Posterior cingulate gyrus (tissue), 11 donors: ENCODE data around the gene DTNBP1.
"Not testable (repeated sequence)": the region's sequence is repeated elsewhere in the genome, so short reads cannot be mapped to it uniquely, and the experiment has no call there.

ENCODE experiments used
- DNase-seq, 10 donors: peaks; one replicate each; pipeline versions ENCODE4 v3.0.0 to v3.0.0-alpha.2; 2020 to 2021; ENCODE audit warnings: mixed read lengths in 3 of 10
- intact Hi-C: fragments of 100-400 bp; cut with DNase I; formaldehyde crosslinking; loops from one replicate; pipeline ENCODE4 v1.15.1; 2023

DTNBP1 gene

DNA sequence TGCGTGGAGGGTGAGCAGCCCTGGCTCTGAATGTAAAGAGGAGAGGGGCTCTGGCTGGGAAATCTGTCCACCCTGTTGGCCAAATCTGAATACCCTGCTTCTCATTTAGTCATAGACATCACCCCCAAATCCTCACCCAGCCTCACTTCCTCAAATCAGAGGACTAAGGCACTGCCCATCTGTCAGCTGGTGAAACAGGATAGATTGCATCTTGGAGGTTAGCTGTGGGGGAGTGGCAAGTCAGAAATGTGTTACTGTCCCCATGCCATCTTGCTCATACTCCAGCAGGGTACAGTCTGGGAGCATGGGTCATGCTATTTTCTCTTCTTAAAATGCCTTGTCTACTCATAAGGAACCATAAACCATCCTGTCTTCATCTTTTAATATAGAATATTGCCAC, 9.5 kb upstream of the DTNBP1 start:
- intact Hi-C loops, result no loop called here

GRCh38 chr6:15668918-15669317, 6.1 kb upstream of the DTNBP1 start:
- intact Hi-C loops, result no loop called here

More for the DNA sequence above, 9.5 kb upstream of the DTNBP1 start:
- DNase-seq, result no peak

DNA sequence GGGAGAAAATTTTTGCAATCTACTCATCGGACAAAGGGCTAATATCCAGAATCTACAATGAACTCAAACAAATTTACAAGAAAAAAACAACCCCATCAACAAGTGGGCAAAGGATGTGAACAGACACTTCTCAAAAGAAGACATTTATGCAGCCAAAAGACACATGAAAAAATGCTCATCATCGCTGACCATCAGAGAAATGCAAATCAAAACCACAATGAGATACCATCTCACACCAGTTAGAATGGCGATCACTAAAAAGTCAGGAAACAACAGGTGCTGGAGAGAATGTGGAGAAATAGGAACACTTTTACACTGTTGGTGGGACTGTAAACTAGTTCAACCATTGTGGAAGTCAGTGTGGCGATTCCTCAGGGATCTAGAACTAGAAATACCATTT, 4.1 kb upstream of the DTNBP1 start:
- DNase-seq, intact Hi-C loops: not testable (repeated sequence)

More at GRCh38 chr6:15668918-15669317, 6.1 kb upstream of the DTNBP1 start:
- no peak for DNase-seq

DNA sequence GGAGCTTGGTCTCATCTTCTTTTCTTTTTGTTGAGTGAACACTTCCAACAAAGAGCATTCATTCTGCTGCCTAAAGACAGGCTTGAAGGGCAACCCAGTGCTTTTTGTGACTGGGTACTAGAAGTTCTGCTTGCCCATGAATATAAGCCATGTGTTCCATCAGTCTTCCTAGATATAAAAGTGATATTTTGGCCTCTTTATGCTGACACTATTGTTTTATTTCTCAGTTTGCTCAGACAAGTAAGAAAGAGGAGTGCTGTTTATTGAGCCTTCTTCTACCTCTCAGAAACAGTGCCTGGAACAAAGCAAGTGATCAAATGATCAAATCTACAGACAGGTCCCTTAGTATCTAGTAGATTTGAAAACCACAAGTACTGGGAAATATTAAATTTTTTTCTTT, 2.4 kb upstream of the DTNBP1 start:
- intact Hi-C loops, result no loop called here

GRCh38 chr6:15663130-15663871, 473 bp upstream of the DTNBP1 start:
- no peak for DNase-seq
- intact Hi-C loops, result no loop called here

More for the DNA sequence above, 2.4 kb upstream of the DTNBP1 start:
- no peak for DNase-seq

DNA sequence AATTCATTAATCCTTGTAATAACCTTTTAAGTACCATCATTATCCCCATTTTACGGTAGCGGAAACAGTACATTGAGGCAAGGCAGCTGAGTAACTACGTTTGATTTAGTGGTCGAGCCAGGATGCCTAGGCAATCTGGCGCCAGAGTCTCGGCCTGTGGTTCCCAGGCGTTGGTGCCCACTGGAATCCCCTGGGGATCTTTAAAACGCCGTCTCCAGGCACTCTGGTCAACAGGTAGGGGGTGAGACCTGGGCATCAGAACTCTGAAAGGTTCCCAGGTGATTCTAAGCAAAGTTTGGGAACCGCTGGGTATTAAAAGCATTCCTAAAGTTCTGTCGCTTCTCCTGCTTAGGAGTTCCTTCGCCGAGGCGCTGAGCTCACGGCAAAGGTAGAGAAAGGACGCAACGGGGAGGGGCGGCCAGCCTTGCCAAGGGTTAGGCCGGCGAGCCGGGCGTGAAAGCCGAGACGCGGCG, 939 bp downstream of the DTNBP1 start:
- no peak for DNase-seq
- intact Hi-C loops, result no loop called here

DNA sequence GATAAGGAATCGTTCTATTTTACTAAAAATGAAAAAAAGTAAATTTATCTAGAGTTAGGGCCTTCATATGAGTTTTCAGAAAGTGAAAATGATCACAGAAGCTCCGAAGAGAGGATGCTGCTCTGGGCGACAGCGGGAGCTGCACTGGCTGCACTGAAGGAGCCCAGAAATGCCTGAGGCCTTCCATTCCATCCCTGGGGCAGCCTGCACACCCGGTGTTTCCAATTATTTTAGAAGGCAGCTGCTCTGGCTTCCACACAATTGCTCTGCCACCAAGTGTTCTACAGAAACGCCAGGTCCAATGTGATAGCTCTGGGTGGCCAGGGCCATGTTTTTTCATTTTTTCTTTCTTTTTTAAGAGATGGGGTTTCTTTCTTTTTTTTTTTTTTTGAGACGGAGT, 3.6 kb downstream of the DTNBP1 start:
- DNase-seq, result no peak

GRCh38 chr6:15658181-15658744, 4.6 kb downstream of the DTNBP1 start:
- intact Hi-C loops, result no loop called here
- DNase-seq, result no peak

More for the DNA sequence above, 3.6 kb downstream of the DTNBP1 start:
- intact Hi-C loops, result no loop called here

DNA sequence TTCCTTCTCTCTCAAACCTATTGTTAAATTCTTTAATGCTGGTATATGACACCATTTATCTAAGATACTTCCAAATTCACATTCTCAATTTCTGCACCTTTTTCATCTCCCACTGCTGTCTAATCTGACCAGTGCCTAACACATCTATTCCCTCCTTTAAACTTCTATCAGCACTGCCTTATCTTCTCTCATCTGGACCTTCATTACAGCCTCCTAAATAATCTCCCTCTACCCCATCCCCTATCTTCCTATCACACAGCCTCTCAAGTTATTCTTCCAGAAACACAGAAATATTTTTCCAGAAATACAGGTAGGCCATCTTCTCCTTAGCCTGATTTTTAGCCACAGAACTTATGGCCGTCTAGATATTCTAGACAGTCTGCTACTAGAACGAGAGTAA, 5.5 kb downstream of the DTNBP1 start:
- no peak for DNase-seq
- intact Hi-C loops, result no loop called here

- DNase-seq, result no peak
- intact Hi-C loops, result no loop called here
Observed at GRCh38 chr6:15656145-15656544, 6.7 kb downstream of the DTNBP1 start.

DNA sequence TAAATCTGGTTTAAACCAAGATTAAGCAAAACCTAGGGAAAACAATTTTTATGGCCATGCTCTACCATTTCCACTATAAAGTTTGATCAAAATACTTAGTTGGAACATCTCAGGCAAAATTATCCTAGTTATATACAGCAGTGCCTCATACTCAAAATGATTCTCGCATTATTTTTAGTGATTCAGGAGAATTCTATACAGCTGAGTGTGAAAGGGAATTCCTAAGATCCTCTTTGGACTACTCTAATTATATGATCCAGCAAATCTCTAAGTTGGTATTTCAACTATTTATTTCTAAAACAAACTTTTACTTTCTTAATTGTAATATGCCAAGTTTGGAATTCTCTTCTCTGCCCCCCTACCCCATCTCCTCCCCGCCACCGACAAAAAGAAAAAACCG, 8.6 kb downstream of the DTNBP1 start:
- intact Hi-C loops, result no loop called here

GRCh38 chr6:15653581-15653980, 9.2 kb downstream of the DTNBP1 start:
- no peak for DNase-seq
- intact Hi-C loops, result no loop called here

More for the DNA sequence above, 8.6 kb downstream of the DTNBP1 start:
- DNase-seq, result no peak

GRCh38 chr6:15650004-15650559, 12.7 kb downstream of the DTNBP1 start:
- intact Hi-C loops, DNase-seq: not testable (repeated sequence)

- no peak for DNase-seq
- intact Hi-C loops, result no loop called here
Observed at GRCh38 chr6:15644904-15645303, 17.9 kb downstream of the DTNBP1 start.

GRCh38 chr6:15643542-15643941, 19.3 kb downstream of the DTNBP1 start:
- no peak for DNase-seq
- intact Hi-C loops, result no loop called here

GRCh38 chr6:15642276-15642675, 20.6 kb downstream of the DTNBP1 start:
- intact Hi-C loops, result no loop called here
- DNase-seq, result no peak

- intact Hi-C loops, result no loop called here
- DNase-seq, result no peak
Observed at GRCh38 chr6:15638373-15638772, 24.5 kb downstream of the DTNBP1 start.

GRCh38 chr6:15631432-15631831, 31.4 kb downstream of the DTNBP1 start:
- no peak for DNase-seq
- intact Hi-C loops, result no loop called here

DNA sequence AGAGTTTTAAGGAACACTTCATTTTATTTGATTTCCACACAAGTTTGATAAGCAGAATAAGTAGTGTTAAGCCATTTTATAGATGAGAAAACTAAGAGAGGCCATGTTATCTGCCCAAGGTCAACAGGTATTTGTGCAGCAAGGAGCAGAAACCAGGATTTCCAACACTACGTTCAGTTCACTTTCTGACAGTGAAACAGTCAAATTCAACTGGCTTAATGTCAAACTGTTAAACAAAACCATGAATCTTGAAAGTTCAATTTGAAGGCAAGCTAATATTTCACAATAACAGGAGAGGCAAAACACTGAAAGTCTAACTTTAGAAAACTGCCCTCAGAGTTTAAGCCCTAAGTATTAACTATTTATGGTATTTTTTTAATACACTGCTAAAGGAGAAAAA, 32.6 kb downstream of the DTNBP1 start:
- intact Hi-C loops, result no loop called here

GRCh38 chr6:15629487-15629886, 33.3 kb downstream of the DTNBP1 start:
- intact Hi-C loops, result loop anchor here (10.0 kb wide), 1 partner anchor 1505 kb away; no protein-coding TSS in a partner anchor
- DNase-seq, result no peak

More for the DNA sequence above, 32.6 kb downstream of the DTNBP1 start:
- no peak for DNase-seq

DNA sequence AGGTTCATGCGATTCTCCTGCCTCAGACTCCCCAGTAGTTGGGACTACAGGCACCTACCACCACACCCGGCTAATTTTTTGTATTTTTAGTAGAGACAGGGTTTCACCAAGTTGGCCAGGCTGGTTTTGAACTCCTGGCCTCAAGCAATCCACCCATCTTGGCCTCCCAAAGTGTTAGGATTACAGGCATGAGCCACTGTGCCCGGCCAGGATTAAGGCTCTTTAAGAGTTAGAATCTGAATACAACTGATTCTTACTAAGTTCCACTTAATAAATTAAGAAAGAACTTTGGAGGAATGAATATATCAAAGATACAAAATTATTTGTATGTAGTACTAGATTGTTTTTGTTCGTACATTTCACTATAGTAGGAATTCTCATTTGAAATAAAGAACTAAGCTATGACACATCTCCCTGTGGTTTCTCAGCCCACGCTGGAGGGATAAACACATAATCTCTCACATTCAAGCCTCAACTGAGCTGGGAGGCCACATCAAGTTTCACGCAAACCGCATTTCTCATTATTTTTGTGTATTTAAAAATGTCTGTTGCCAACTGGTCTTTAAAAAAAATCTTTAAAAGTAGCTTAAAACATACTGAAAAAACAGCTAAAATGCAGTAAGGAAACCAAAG, 34.2 kb downstream of the DTNBP1 start:
- DNase-seq, result no peak
- intact Hi-C loops, result loop anchor here (10.0 kb wide), 1 partner anchor 1504 kb away; no protein-coding TSS in a partner anchor
